Heart right ventricle (tissue), 16 donors: ENCODE data around the gene ABI3BP. TPM values are rescaled to one million over a fixed set of nuclear protein-coding genes. Genes with fewer than 3 reads are reported as not detected.

ENCODE experiments used
- ATAC-seq, 8 donors: fragments of 200-7000 bp; cut with Tn5 transposase; one replicate each; pipeline ENCODE4 v1.9.1; 2020; ENCODE audit warnings: mild to moderate bottlenecking in 8 of 8, moderate library complexity in 8 of 8, moderate number of reproducible peaks in 1 of 8
- DNase-seq, 2 donors: peaks; one replicate each; pipeline ENCODE4 v3.0.0-alpha.2; 2020
- H3K27ac ChIP-seq, 10 donors: fragments of 200-600 bp; sonication (generic) in 2 of 10; one replicate each; pipeline versions ENCODE4 v1.5.0 to v1.8.0; 2020 to 2022; ENCODE audit warnings: mild to moderate bottlenecking in 3 of 10
- H3K27me3 ChIP-seq, 7 donors: fragments of 200-600 bp; one replicate each; pipeline ENCODE4 v1.8.0; 2021 to 2022; ENCODE audit warnings: mild to moderate bottlenecking in 2 of 7
- H3K36me3 ChIP-seq, 9 donors: fragments of 200-600 bp; sonication (generic) in 1 of 9; one replicate each; pipeline versions ENCODE4 v1.5.0 to v1.8.0; 2020 to 2022; ENCODE audit warnings: mild to moderate bottlenecking in 2 of 9
- H3K4me1 ChIP-seq, 9 donors: fragments of 200-600 bp; sonication (generic) in 1 of 9; one replicate each; pipeline versions ENCODE4 v1.5.0 to v1.8.0; 2020 to 2022; ENCODE audit warnings: mild to moderate bottlenecking in 4 of 9
- H3K4me3 ChIP-seq, 10 donors: fragments of 200-600 bp; sonication (generic) in 2 of 10; one replicate each; pipeline versions ENCODE4 v1.5.0 to v1.8.0; 2020 to 2022; ENCODE audit warnings: mild to moderate bottlenecking in 7 of 10, moderate library complexity in 2 of 10
- H3K9me3 ChIP-seq, 11 donors: fragments of 200-600 bp in 10 of 11; sonication (generic) in 2 of 11; one replicate each; pipeline versions ENCODE4 v1.5.0 to v1.8.0; 2013 to 2022; ENCODE audit warnings: mild to moderate bottlenecking in 2 of 11, control low read depth in 1 of 11, moderate library complexity in 1 of 11
- CTCF ChIP-seq, 9 donors: fragments of 200-600 bp; sonication (generic) in 2 of 9; IDR thresholded peaks; one replicate each; pipeline versions ENCODE4 v1.5.0 to v1.8.0; 2021 to 2022; ENCODE audit warnings: antibody characterized with exemption in 9 of 9, mild to moderate bottlenecking in 5 of 9, moderate library complexity in 1 of 9
- WGBS, 2 donors: extraction: QIAGEN DNeasy Blood & Tissue Kit; methylation state at CpG; one replicate each; pipeline ENCODE4 v1.1.7; 2013; ENCODE audit warnings: inconsistent platforms in 1 of 2; 5-methylcytosine and 5-hydroxymethylcytosine counted together
- intact Hi-C, 10 donors: fragments of 100-400 bp; cut with DNase I; formaldehyde crosslinking; loops; one replicate each; pipeline versions ENCODE4 v1.11.1 to v1.14.2; 2022
- polyA plus RNA-seq, 2 donors: library from polyadenylated mRNA; stranded (reverse); fragments of 200-250 nt; gene quantifications; one replicate each; pipeline ENCODE4 v1.2.3, GENCODE V29; 2013
- total RNA-seq, 10 donors: library from RNA; stranded (reverse); fragmentation: NEBNext Ultra II Directional in 3 of 10; extraction: Animal tissue kit (Norgen Biotek cat#: 25700) in 3 of 10; gene quantifications; one replicate each; pipeline versions ENCODE4 v1.2.1 to v1.2.4, GENCODE V29; 2021 to 2023
- donor health status: Arrhythmogenic right ventricular cardiomyopathy.
- donor health status: ischemic (EF 13 %, LVEDD 7.1; RV severe dilation, severe dysfunction).
- donor health status: healthy with polysubstance abuse.
- donor health status: DM: no; HTN: yes; CAD: no.
- donor health status: DM: no; HTN: no; CAD: no.
- donor health status: ischemic (EF 25% LVEDD 6.9; RV normal size, moderate dysfunction).
- donor health status: ischemic (EF 25% LVEDD 5.7; RV mildly dilated, moderate dysfunction).
- donor health status: healthy.
- donor health status: DM: yes; HTN: yes; CAD: no.
- donor health status: Ischemic cardiomyopathy.
- donor health status: ischemic (EF 35%, LVEDD 5.7; RV mildly dilated, moderate dysfunction).
- donor health status: nonischemic (EF 11% LVEDD 7.7; RV severe dilation, severe dysfunction).
- donor health status: DM: yes; HTN: yes; CAD: no.
- donor health status: PGD.
- donor health status: ischemic (EF 29% LVEDD 5.4; RV normal size, mild dysfunction).
- donor health status: nonischemic (EF 23%, LVEDD 6.1; RV moderate dilation, normal function).

Gene ABI3BP
- total and polyA plus RNA-seq, 12 donors = 11.7 to 90.2 (median 26.5) TPM

GRCh38 chr3:100966807-100967206 lies 26.4 kb downstream of the ABI3BP start:
- DNase-seq (no peak), ATAC-seq (no peak)
- no peak overlapping the region for H3K4me3 ChIP-seq
- peaks cover 0 to 4% (median 0%) of the 10 kb centered on the region in 11 donors for H3K9me3 ChIP-seq
- no peaks in the 10 kb centered on the region for H3K27me3 ChIP-seq
- TF ChIP-seq CTCF (IDR thresholded peaks at IDR 0.05) = no peak
- H3K4me1 ChIP-seq = peaks cover 0 to 11% (median 0%) of the 10 kb centered on the region in 9 donors
- intact Hi-C loops = no loop called here
- 83 to 87% methylated on average over 2 of the region's 2 CpGs for WGBS, 2 donors
- peak overlapping the region in 1 of 10 donors; percentile 3 for H3K27ac ChIP-seq
- H3K36me3 ChIP-seq = no peaks in the 10 kb centered on the region

- WGBS, 2 donors = 57 to 65% methylated on average over 3 of the region's 3 CpGs
- TF ChIP-seq CTCF (IDR thresholded peaks at IDR 0.05) = no peak
- Histone ChIP-seq H3K27ac (peak overlapping the region in 5 of 10 donors; percentile 6 to 65 (median 39)), H3K27me3 (no peaks in the 10 kb centered on the region), H3K4me1 (peaks cover 0 to 11% (median 0%) of the 10 kb centered on the region in 9 donors), H3K4me3 (no peak overlapping the region), H3K36me3 (no peaks in the 10 kb centered on the region), H3K9me3 (peaks cover 0 to 7% (median 0%) of the 10 kb centered on the region in 11 donors)
- DNase-seq (peak in 1 of 2 donors; percentile 15), ATAC-seq (peak in 6 of 8 donors; percentile 51 to 72 (median 65))
- intact Hi-C loops = no loop called here
These were observed 27.2 kb downstream of the ABI3BP start for GRCh38 chr3:100966049-100966491.

DNA sequence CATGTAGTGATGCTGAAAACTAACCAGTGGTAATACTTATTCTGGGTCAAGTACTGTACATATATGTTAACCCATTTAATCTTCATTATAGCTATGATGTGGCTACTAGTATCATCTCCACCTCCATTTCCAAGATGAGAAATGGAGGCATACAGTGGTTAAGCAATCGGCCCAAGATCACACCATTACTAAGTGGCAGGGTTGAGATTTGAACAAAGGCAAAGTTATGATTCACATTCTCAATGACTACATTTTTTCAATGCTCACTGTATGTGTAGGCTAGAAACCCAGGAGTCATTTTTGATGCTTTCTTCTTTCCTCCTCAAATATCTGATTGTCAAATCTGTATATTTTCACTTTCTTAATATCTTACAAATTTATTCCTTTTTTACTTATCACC lies 30.2 kb downstream of the ABI3BP start:
- Histone ChIP-seq H3K27ac (no peak overlapping the region), H3K36me3 (no peaks in the 10 kb centered on the region), H3K4me1 (peaks cover 0 to 12% (median 0%) of the 10 kb centered on the region in 9 donors), H3K4me3 (no peak overlapping the region), H3K27me3 (no peaks in the 10 kb centered on the region), H3K9me3 (peaks cover 0 to 30% (median 12%) of the 10 kb centered on the region in 11 donors)
- intact Hi-C loops = no loop called here
- DNase-seq = no peak
- no peak for TF ChIP-seq CTCF (IDR thresholded peaks at IDR 0.05)
- 90 to 96% methylated on average over 1 of the region's 1 CpG for WGBS, 2 donors
- no peak for ATAC-seq

DNA sequence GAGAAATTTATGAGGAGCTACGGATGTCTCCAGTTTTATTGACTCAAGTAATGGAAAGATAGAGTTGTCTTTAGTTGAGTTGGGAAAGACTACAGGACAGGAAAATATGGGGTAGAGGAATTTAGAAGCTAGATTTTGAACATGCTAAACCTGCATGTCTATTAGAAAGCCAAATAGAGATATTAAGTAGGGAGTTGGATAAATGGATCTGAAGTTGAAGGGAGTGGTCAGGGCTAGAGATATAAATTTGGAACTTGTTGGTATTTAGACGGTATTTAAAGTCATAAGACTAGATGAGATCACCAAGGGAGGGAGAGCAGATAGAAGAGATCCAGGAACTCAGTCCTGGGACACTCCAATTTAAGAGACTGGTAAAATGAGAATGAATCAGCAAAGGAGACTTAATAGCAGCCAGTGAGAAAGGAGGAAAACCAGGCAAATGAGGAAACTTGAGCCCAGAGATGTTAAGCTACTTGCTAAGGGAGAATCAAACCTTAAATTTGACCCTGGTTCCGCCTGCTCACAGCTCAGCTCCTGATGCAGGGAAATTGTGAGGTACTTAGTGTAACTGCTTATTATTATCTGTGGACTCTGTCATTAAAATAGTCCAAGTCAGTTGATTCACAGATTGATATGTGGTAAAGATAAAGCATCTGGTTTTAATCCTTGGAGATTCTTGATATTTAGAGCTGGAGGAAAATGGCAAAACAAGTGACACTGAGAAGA lies 35.8 kb downstream of the ABI3BP start:
- DNase-seq (no peak), ATAC-seq (peak in 6 of 8 donors; percentile 37 to 68 (median 50))
- H3K9me3 ChIP-seq = peaks cover 0 to 30% (median 12%) of the 10 kb centered on the region in 11 donors
- peak overlapping the region in 8 of 10 donors; percentile 24 to 70 (median 48) for H3K27ac ChIP-seq
- 70 to 72% methylated on average over 3 of the region's 3 CpGs for WGBS, 2 donors
- no peaks in the 10 kb centered on the region for H3K36me3 ChIP-seq
- H3K27me3 ChIP-seq = no peaks in the 10 kb centered on the region
- no peak overlapping the region for H3K4me3 ChIP-seq
- intact Hi-C loops = no loop called here
- H3K4me1 ChIP-seq = peaks cover 0 to 19% (median 0%) of the 10 kb centered on the region in 9 donors
- TF ChIP-seq CTCF (IDR thresholded peaks at IDR 0.05) = no peak
